ENCODE measurements around the gene SSH2. TPM values are rescaled to one million over a fixed set of nuclear protein-coding genes. Genes with fewer than 3 reads are reported as not detected.

Gene SSH2
- total and polyA plus RNA-seq, 9 of the 15 experiments (the other 6 are each of a cell fraction or from before 2014, with no cell fraction given), result 3.9 to 16.1 (median 10.2) TPM

- TF ChIP-seq RAD21 (CRISPR knock-in tag; conservative IDR thresholded peaks at IDR 0.05 in 1 of 2, IDR thresholded peaks at IDR 0.05 in 1 of 2) (no peak), CAMTA2 (CRISPR knock-in tag; conservative IDR thresholded peaks at IDR 0.05) (no peak), ID3 (CRISPR knock-in tag; IDR thresholded peaks at IDR 0.05) (no peak), ID3 (tag; IDR thresholded peaks at IDR 0.05) (no peak), SREBF2 (CRISPR knock-in tag; IDR thresholded peaks at IDR 0.05) (no peak), TBL1XR1 (IDR thresholded peaks at IDR 0.05; ENCODE audit: low read length in 2 of 2) (no peak), CTCF (IDR thresholded peaks at IDR 0.05 in 2 of 3, conservative IDR thresholded peaks at IDR 0.05 in 1 of 3; ENCODE audit: insufficient read depth in 2 of 3, low read depth in 1 of 3, low read length in 3 of 3) (no peak), RBM22 (IDR thresholded peaks at IDR 0.05; ENCODE audit: low read depth, low read length, poor library complexity, severe bottlenecking) (no peak), CTBP1 (IDR thresholded peaks at IDR 0.05; ENCODE audit: borderline replicate concordance) (peak; percentile 96), EP300 (IDR thresholded peaks at IDR 0.05; ENCODE audit: low read length) (peak; percentile 48; the same call in 1 of the 2 replicates), POLR2A (conservative IDR thresholded peaks at IDR 0.05) (no peak), KLF16 (IDR thresholded peaks at IDR 0.05) (peak; percentile 36), NCOR1 (IDR thresholded peaks at IDR 0.05) (peak; percentile 58; the same call in 1 of the 2 replicates), ZBTB11 (CRISPR knock-in tag; IDR thresholded peaks at IDR 0.05) (0 out of 6 replicates have a peak, but pooled peaks of 1 of the 3 experiments have one; percentile 22), MBD2 (IDR thresholded peaks at IDR 0.05; ENCODE audit: borderline replicate concordance, low read depth) (no peak), TCFL5 (CRISPR knock-in tag; conservative IDR thresholded peaks at IDR 0.05) (no peak), RNF219 (CRISPR knock-in tag; IDR thresholded peaks at IDR 0.05) (no peak), MEIS2 (IDR thresholded peaks at IDR 0.05; ENCODE audit: partially characterized antibody) (peak; percentile 44), FOXA3 (CRISPR knock-in tag; conservative IDR thresholded peaks at IDR 0.05 in 1 of 2, IDR thresholded peaks at IDR 0.05 in 1 of 2) (no peak), KLF1 (tag; IDR thresholded peaks at IDR 0.05) (no peak), SMAD3 (CRISPR knock-in tag; conservative IDR thresholded peaks at IDR 0.05) (no peak)
Observed at GRCh38 chr17:29874931-29875596, 55.0 kb downstream of the SSH2 start (continued).
